Measurements from ENCODE around the gene ALDH8A1. TPM values are rescaled to one million over a fixed set of nuclear protein-coding genes. Genes with fewer than 3 reads are reported as not detected.

Gene ALDH8A1
- total RNA-seq, 2 donors from 2014 or later = 0.53 to 0.64 TPM

DNA sequence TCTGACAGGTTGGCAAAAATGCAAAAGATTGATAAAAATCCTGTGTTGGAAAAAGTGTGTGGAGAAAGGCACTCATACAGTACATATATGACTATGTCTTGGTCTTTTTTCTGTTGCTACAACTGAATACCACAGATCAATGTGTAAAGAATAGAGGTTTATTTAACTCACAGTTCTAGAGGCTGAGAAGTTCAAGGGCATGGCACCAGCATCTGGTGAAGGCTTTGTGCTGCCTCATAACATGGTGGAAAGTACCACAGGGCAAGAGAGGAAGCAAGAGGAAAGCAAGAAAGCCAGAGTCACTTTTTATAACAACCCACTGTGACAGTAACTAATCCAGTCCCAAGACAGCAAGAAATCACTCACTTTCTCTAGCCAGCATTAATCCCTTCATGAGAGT is 57.5 kb downstream of the ALDH8A1 start:
- Histone ChIP-seq H3K27me3 (no peaks in the 10 kb centered on the region), H3K4me1 (no peaks in the 10 kb centered on the region), H3K4me3 (no peak overlapping the region), H3K9me3 (no peaks in the 10 kb centered on the region), H3K27ac (no peak overlapping the region), H3K9ac (ENCODE audit: low read depth in 2 of 2, low read length in 2 of 2) (no peak overlapping the region), H3K36me3 (no peaks in the 10 kb centered on the region)
- no peak for TF ChIP-seq CTCF (IDR thresholded peaks at IDR 0.05)
- intact Hi-C loops (cut with DNase I) = no loop called here
- DNase-seq = no peak

GRCh38 chr6:134891633-134892032 is 58.3 kb downstream of the ALDH8A1 start:
- intact Hi-C loops (cut with DNase I) = no loop called here
- no peaks in the 10 kb centered on the region for H3K27me3 ChIP-seq
- no peak for DNase-seq
- TF ChIP-seq CTCF (IDR thresholded peaks at IDR 0.05) = no peak
- no peak overlapping the region for H3K9ac ChIP-seq (ENCODE audit: low read depth in 2 of 2, low read length in 2 of 2)
- H3K27ac ChIP-seq = no peak overlapping the region
- H3K4me1 ChIP-seq = no peaks in the 10 kb centered on the region
- no peaks in the 10 kb centered on the region for H3K36me3 ChIP-seq
- no peaks in the 10 kb centered on the region for H3K9me3 ChIP-seq
- no peak overlapping the region for H3K4me3 ChIP-seq

DNA sequence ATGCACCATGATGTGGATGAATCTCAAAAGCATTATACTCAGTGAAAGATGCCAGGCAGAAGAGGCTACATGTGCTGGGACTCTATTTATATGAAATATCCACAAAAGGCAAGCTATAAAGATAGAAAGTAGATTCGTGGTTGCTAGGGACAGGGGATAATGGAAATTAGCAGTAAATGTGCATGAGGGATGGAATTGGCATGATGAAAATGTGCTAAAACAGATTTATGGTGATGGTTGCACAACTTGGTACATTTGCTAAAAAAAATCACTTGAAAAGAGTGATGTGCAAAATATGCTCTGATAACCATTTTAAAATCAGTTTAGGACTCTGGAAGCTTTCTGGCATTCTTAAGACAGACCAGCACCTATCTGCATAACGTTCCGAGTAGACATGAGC is 61.6 kb downstream of the ALDH8A1 start:
- no peak for TF ChIP-seq CTCF (IDR thresholded peaks at IDR 0.05)
- intact Hi-C loops (cut with DNase I) = loop anchor here (10.0 kb wide), 1 partner anchor 244 kb away; no protein-coding TSS in a partner anchor
- DNase-seq = no peak

DNA sequence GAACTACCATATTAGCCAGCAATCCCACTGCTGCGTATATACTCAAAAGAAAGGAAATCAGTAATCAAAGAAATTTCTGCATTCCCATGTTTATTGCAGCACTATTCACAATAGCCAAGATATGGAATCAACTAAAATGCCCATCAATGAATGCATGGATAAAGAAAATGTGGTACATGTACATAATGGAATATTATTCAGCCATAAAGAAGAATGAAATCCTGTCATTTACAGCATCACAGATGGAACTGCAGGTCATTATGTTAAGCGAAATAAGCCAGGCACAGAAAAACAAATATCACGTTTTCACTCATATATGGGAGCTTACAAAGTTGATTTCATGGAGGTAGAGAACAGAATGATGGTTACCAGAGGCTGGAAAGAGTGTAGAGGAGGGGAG is 65.1 kb downstream of the ALDH8A1 start:
- intact Hi-C loops (cut with DNase I) = loop anchor here (5.0 to 10.0 kb wide), 3 partner anchors 240 to 727 kb away; no protein-coding TSS in a partner anchor
- Histone ChIP-seq H3K27ac (no peak overlapping the region), H3K4me1 (no peaks in the 10 kb centered on the region), H3K27me3 (no peaks in the 10 kb centered on the region), H3K9me3 (no peaks in the 10 kb centered on the region), H3K36me3 (no peaks in the 10 kb centered on the region), H3K9ac (ENCODE audit: low read depth in 2 of 2, low read length in 2 of 2) (no peak overlapping the region), H3K4me3 (no peak overlapping the region)
- no peak for DNase-seq
- no peak for TF ChIP-seq CTCF (IDR thresholded peaks at IDR 0.05)

More for the DNA sequence above, 61.6 kb downstream of the ALDH8A1 start:
- Histone ChIP-seq H3K36me3 (no peaks in the 10 kb centered on the region), H3K27ac (no peak overlapping the region), H3K9ac (ENCODE audit: low read depth in 2 of 2, low read length in 2 of 2) (no peak overlapping the region), H3K27me3 (no peaks in the 10 kb centered on the region), H3K9me3 (no peaks in the 10 kb centered on the region), H3K4me3 (no peak overlapping the region), H3K4me1 (no peaks in the 10 kb centered on the region)

DNA sequence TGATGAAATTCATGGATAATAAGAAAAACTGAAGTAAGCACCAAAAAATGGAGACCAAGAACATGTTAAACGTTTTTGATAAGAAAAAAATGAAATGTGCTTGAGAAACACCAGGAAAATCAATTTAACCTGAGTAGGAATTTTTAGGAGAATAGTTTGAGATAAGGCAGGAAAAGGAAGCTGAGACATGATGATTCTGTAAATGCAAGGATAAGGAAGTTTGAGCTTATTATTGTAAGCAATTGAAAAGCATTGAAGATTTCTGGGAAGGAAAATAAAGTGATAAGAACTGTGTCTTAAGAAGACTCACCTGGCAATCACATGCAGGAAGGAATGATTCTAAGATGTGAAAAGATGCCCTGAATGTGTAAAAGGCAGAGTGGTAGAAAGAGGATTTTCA is 66.6 kb downstream of the ALDH8A1 start:
- Histone ChIP-seq H3K4me1 (no peaks in the 10 kb centered on the region), H3K36me3 (no peaks in the 10 kb centered on the region), H3K9ac (ENCODE audit: low read depth in 2 of 2, low read length in 2 of 2) (no peak overlapping the region), H3K27ac (no peak overlapping the region), H3K9me3 (no peaks in the 10 kb centered on the region), H3K4me3 (no peak overlapping the region), H3K27me3 (no peaks in the 10 kb centered on the region)
- DNase-seq = no peak
- intact Hi-C loops (cut with DNase I) = loop anchor here (5.0 to 10.0 kb wide), 3 partner anchors 239 to 726 kb away; no protein-coding TSS in a partner anchor
- no peak for TF ChIP-seq CTCF (IDR thresholded peaks at IDR 0.05)

Measured in colonic mucosa (tissue), 4 donors.